Measurements from ENCODE around the gene RET.

DNA sequence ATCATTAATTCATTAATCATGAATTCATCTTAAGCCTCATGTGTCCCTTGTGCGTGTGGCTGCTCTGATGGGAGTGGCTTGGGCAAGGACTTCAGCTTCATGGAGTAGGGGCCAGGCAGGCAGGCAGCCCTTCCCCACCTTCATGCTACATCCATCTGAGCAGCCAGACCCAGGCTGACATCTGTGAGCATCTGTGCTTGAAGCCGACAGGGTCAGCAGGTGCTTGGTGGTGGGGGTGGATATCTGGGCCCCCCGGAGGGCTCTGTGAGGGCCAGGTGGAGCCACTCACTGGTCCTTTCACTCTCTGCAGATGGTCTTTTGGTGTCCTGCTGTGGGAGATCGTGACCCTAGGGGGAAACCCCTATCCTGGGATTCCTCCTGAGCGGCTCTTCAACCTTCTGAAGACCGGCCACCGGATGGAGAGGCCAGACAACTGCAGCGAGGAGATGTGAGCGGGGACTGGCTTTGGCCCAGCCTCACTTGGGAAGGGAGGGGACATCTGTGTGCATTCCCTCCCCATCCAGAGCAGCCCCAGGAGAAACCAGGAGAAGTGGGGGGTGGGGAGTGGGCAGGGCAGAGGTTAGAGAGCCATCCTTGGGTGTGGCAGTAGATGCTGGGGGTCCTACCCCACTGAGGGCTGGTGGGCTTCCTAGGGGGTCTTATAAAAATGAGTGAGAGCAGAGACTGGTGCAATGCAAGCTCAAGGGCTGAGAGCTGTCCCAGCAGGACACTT lies 46.7 kb downstream of the RET start:
- TF ChIP-seq, protein P1, sequence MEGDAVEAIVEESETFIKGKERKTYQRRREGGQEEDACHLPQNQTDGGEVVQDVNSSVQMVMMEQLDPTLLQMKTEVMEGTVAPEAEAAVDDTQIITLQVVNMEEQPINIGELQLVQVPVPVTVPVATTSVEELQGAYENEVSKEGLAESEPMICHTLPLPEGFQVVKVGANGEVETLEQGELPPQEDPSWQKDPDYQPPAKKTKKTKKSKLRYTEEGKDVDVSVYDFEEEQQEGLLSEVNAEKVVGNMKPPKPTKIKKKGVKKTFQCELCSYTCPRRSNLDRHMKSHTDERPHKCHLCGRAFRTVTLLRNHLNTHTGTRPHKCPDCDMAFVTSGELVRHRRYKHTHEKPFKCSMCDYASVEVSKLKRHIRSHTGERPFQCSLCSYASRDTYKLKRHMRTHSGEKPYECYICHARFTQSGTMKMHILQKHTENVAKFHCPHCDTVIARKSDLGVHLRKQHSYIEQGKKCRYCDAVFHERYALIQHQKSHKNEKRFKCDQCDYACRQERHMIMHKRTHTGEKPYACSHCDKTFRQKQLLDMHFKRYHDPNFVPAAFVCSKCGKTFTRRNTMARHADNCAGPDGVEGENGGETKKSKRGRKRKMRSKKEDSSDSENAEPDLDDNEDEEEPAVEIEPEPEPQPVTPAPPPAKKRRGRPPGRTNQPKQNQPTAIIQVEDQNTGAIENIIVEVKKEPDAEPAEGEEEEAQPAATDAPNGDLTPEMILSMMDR (conservative IDR thresholded peaks at IDR 0.05; ENCODE audit: low read depth, low read length): no peak
- no peak for TF ChIP-seq EZH2 (IDR thresholded peaks at IDR 0.05; ENCODE audit: borderline replicate concordance, low read depth, low read length, poor library complexity, severe bottlenecking)
